GM12801 (cell line): ENCODE data around the gene KCNJ12.

Experiments used
- CTCF ChIP-seq: IDR thresholded peaks from one replicate; pipeline ENCODE4 v1.5.1; 2011; ENCODE audit warnings: control low read depth; ENCODE audit not compliant: insufficient read length; ENCODE audit errors: extremely low read depth

The KCNJ12 gene

GRCh38 chr17:21369395-21369794, 6.8 kb upstream of the KCNJ12 start:
- no peak for TF ChIP-seq CTCF

GRCh38 chr17:21370430-21370829, 5.7 kb upstream of the KCNJ12 start:
- TF ChIP-seq CTCF = no peak

- no peak for TF ChIP-seq CTCF
Measured at GRCh38 chr17:21371511-21372081, 4.6 kb upstream of the KCNJ12 start.

GRCh38 chr17:21372256-21372954, 3.8 kb upstream of the KCNJ12 start:
- no peak for TF ChIP-seq CTCF

GRCh38 chr17:21373036-21373435, 3.1 kb upstream of the KCNJ12 start:
- TF ChIP-seq CTCF = no peak

GRCh38 chr17:21373696-21374440, 2.3 kb upstream of the KCNJ12 start:
- TF ChIP-seq CTCF = no peak

- TF ChIP-seq CTCF = no peak
Measured at GRCh38 chr17:21374441-21375161, 1.6 kb upstream of the KCNJ12 start.
